Esophagus squamous epithelium (tissue), 4 donors: ENCODE results near the gene PNMA5.

Source experiments
- CTCF ChIP-seq, 6 experiments: fragments of 450-650 bp in 4 of 6; fragments of 200-600 bp in 2 of 6; sonication (generic) in 2 of 6; IDR thresholded peaks; one replicate each; pipeline ENCODE4 v1.5.1; 2016 to 2019; ENCODE audit warnings: antibody characterized with exemption in 6 of 6, mild to moderate bottlenecking in 4 of 6, moderate library complexity in 4 of 6
- POLR2A ChIP-seq, 4 donors: fragments of 450-650 bp; IDR thresholded peaks; one replicate each; pipeline ENCODE4 v1.6.1; 2017; ENCODE audit warnings: antibody characterized with exemption in 4 of 4, mild to moderate bottlenecking in 4 of 4, moderate library complexity in 3 of 4

GRCh38 chrX:152987801-152988200 is 6.1 kb downstream of the PNMA5 start:
- TF ChIP-seq CTCF (IDR thresholded peaks at IDR 0.05) (no peak), POLR2A (IDR thresholded peaks at IDR 0.05) (no peak)
